IMR-90 (cell line): ENCODE measurements around the gene TXK. TPM values are rescaled to one million over a fixed set of nuclear protein-coding genes. Genes with fewer than 3 reads are reported as not detected.

ENCODE experiments used
- ATAC-seq: fragments of 200-7000 bp; cut with Tn5 transposase; 2 replicates; pipeline ENCODE4 v1.9.1; 2020; ENCODE audit warnings: low read depth, mild to moderate bottlenecking, moderate library complexity
- BruUV-seq: library from RNA; stranded (reverse); fragments of 400-500 nt; replicated peaks from 2 replicates; lab custom pipeline; 2021; lab: Mats Ljungman, UMichigan
- CTCF ChIA-PET: fragments of 300-600 bp; formaldehyde crosslinking; extraction: SDS; loops from one replicate; lab custom pipeline; 2021; ENCODE audit warnings: antibody characterized with exemption; lab: Yijun Ruan, JAX
- POLR2A ChIA-PET: fragments of 300-600 bp; sonication (Branson Sonifier 250); formaldehyde crosslinking; loops from one replicate; lab custom pipeline; 2022; ENCODE audit warnings: antibody characterized with exemption; ENCODE audit not compliant: unreplicated experiment; lab: Charles Lee
- DNase-seq: peaks from one replicate; pipeline ENCODE4 v3.0.0; 2013
- H2AFZ ChIP-seq: replicated peaks from 2 replicates; pipeline ENCODE3; 2013; ENCODE audit warnings: low read length, mild to moderate bottlenecking; ENCODE audit not compliant: poor library complexity
- H2AK5ac ChIP-seq: 2 replicates; pipeline ENCODE4 v1.6.1; 2013; ENCODE audit warnings: low read depth, low read length, inconsistent platforms
- H2AK9ac ChIP-seq: replicated peaks from 2 replicates; pipeline ENCODE3; 2013; ENCODE audit warnings: mild to moderate bottlenecking, low read depth, low read length, moderate library complexity; ENCODE audit not compliant: poor library complexity
- H2BK120ac ChIP-seq: 2 replicates; pipeline ENCODE4 v1.6.1; 2013; ENCODE audit warnings: low read depth, low read length, inconsistent platforms
- H2BK15ac ChIP-seq: 3 replicates; pipeline ENCODE4 v1.6.1; 2013; ENCODE audit warnings: low read depth, low read length, inconsistent platforms
- H2BK20ac ChIP-seq: 2 replicates; pipeline ENCODE4 v1.6.1; 2013; ENCODE audit warnings: low read depth, mild to moderate bottlenecking, inconsistent platforms, low read length, moderate library complexity
- H2BK5ac ChIP-seq: 2 replicates; pipeline ENCODE4 v1.6.1; 2013; ENCODE audit warnings: mild to moderate bottlenecking, low read depth, low read length, inconsistent platforms; ENCODE audit not compliant: poor library complexity, severe bottlenecking
- H3K14ac ChIP-seq: replicated peaks from 2 replicates; pipeline ENCODE4 v1.6.1; 2013; ENCODE audit warnings: low read depth, low read length, inconsistent platforms
- H3K18ac ChIP-seq: 2 replicates; pipeline ENCODE4 v1.6.1; 2013; ENCODE audit warnings: low read depth, low read length, control low read depth
- H3K23ac ChIP-seq: 2 replicates; pipeline ENCODE4 v1.6.1; 2013; ENCODE audit warnings: low read depth, low read length, inconsistent platforms
- H3K27ac ChIP-seq: 2 replicates; pipeline ENCODE4 v1.5.1; 2013; ENCODE audit warnings: mild to moderate bottlenecking, control low read depth, low read length; ENCODE audit not compliant: insufficient read depth
- H3K27me3 ChIP-seq: 2 replicates; pipeline ENCODE4 v1.6.1; 2013; ENCODE audit warnings: low read length; ENCODE audit not compliant: control insufficient read depth, insufficient read depth
- H3K36me3 ChIP-seq: 2 replicates; pipeline ENCODE4 v1.6.1; 2013; ENCODE audit warnings: low read length, mixed read lengths; ENCODE audit not compliant: control insufficient read depth, insufficient read depth
- H3K4ac ChIP-seq: 2 replicates; pipeline ENCODE4 v1.6.1; 2013; ENCODE audit warnings: low read depth, low read length, inconsistent platforms
- H3K4me1 ChIP-seq: 2 replicates; pipeline ENCODE4 v1.6.1; 2013; ENCODE audit warnings: low read length, mixed read lengths; ENCODE audit not compliant: control insufficient read depth, insufficient read depth
- H3K4me2 ChIP-seq: 2 replicates; pipeline ENCODE4 v1.6.1; 2013; ENCODE audit warnings: low read depth, mild to moderate bottlenecking, control low read depth, low read length, moderate library complexity
- H3K4me3 ChIP-seq: 2 replicates; pipeline ENCODE4 v1.5.1; 2013; ENCODE audit warnings: low read depth, mild to moderate bottlenecking, control low read depth, low read length, moderate library complexity; ENCODE audit not compliant: insufficient read depth
- H3K56ac ChIP-seq: 2 replicates; pipeline ENCODE4 v1.6.1; 2013; ENCODE audit warnings: low read length, inconsistent platforms; ENCODE audit not compliant: insufficient read depth; ENCODE audit errors: extremely low read depth
- H3K79me1 ChIP-seq, 2 experiments: 2 replicates each; pipeline ENCODE4 v1.6.1; 2013; ENCODE audit warnings: low read length in 2 of 2, inconsistent platforms in 1 of 2, low read depth in 1 of 2
- H3K9ac ChIP-seq: 2 replicates; pipeline ENCODE4 v1.6.1; 2013; ENCODE audit warnings: low read depth, low read length, control low read depth
- H3K9me1 ChIP-seq: 2 replicates; pipeline ENCODE4 v1.6.1; 2013; ENCODE audit warnings: low read length, inconsistent platforms; ENCODE audit not compliant: insufficient read depth
- H3K9me3 ChIP-seq: 2 replicates; pipeline ENCODE4 v1.6.1; 2013; ENCODE audit warnings: low read length; ENCODE audit not compliant: control insufficient read depth, insufficient read depth
- H4K20me1 ChIP-seq: 2 replicates; pipeline ENCODE4 v1.6.1; 2013; ENCODE audit warnings: low read length, inconsistent platforms; ENCODE audit not compliant: insufficient read depth
- H4K5ac ChIP-seq: 2 replicates; pipeline ENCODE4 v1.6.1; 2013; ENCODE audit warnings: mild to moderate bottlenecking, low read depth, low read length, control low read depth
- H4K8ac ChIP-seq, 2 experiments: 2 replicates each; pipeline ENCODE4 v1.6.1; 2013; ENCODE audit warnings: low read depth in 2 of 2, low read length in 2 of 2, control low read depth in 1 of 2, inconsistent platforms in 1 of 2
- H4K91ac ChIP-seq: 2 replicates; pipeline ENCODE4 v1.6.1; 2013; ENCODE audit warnings: low read depth, low read length, inconsistent platforms; ENCODE audit not compliant: insufficient read depth
- BHLHE40 ChIP-seq: fragments of 150-350 bp; IDR thresholded peaks from 2 replicates; pipeline ENCODE4 v1.6.1; 2016; ENCODE audit warnings: mild to moderate bottlenecking, low read depth, low read length
- CEBPB ChIP-seq: IDR thresholded peaks from 2 replicates; pipeline ENCODE4 v1.6.1; 2012; ENCODE audit warnings: low read depth, low read length, improper control_type of control experiment
- CHD1 ChIP-seq: IDR thresholded peaks from 2 replicates; pipeline ENCODE4 v1.6.1; 2012; ENCODE audit warnings: low read depth, low read length, improper control_type of control experiment
- CTCF ChIP-seq: conservative IDR thresholded peaks from 2 replicates; pipeline ENCODE4 v1.5.1; 2012; ENCODE audit warnings: mild to moderate bottlenecking, low read depth, low read length, improper control_type of control experiment
- ELK1 ChIP-seq: fragments of 150-350 bp; IDR thresholded peaks from 2 replicates; pipeline ENCODE4 v1.6.1; 2016; ENCODE audit warnings: low read depth, mild to moderate bottlenecking, low read length, moderate library complexity, borderline replicate concordance
- FOS ChIP-seq: fragments of 150-350 bp; IDR thresholded peaks from 2 replicates; pipeline ENCODE4 v1.6.1; 2016; ENCODE audit warnings: low read depth, low read length
- MAFK ChIP-seq: IDR thresholded peaks from 2 replicates; pipeline ENCODE4 v1.6.1; 2012; ENCODE audit warnings: low read depth, low read length, improper control_type of control experiment
- MAZ ChIP-seq: IDR thresholded peaks from 2 replicates; pipeline ENCODE4 v1.6.1; 2012; ENCODE audit warnings: low read depth, mild to moderate bottlenecking, low read length, improper control_type of control experiment, moderate library complexity, borderline replicate concordance
- MXI1 ChIP-seq: IDR thresholded peaks from 2 replicates; pipeline ENCODE4 v1.6.1; 2012; ENCODE audit warnings: low read depth, mild to moderate bottlenecking, low read length, moderate library complexity, borderline replicate concordance
- NFE2L2 ChIP-seq: fragments of 150-350 bp; IDR thresholded peaks from 2 replicates; pipeline ENCODE4 v1.6.1; 2016; ENCODE audit warnings: low read depth, mild to moderate bottlenecking, low read length
- POLR2A ChIP-seq: IDR thresholded peaks from 2 replicates; pipeline ENCODE4 v1.6.1; 2012; ENCODE audit warnings: mild to moderate bottlenecking, low read depth, low read length
- RAD21 ChIP-seq: IDR thresholded peaks from 2 replicates; pipeline ENCODE4 v1.6.1; 2012; ENCODE audit warnings: low read length, improper control_type of control experiment
- RCOR1 ChIP-seq: IDR thresholded peaks from 2 replicates; pipeline ENCODE4 v1.6.1; 2012; ENCODE audit warnings: mild to moderate bottlenecking, low read length, improper control_type of control experiment; ENCODE audit not compliant: insufficient replicate concordance
- RFX5 ChIP-seq: IDR thresholded peaks from 2 replicates; pipeline ENCODE4 v1.8.0; 2012; ENCODE audit warnings: low read depth, mild to moderate bottlenecking, low read length, moderate library complexity
- SMC3 ChIP-seq: fragments of 150-350 bp; IDR thresholded peaks from 2 replicates; pipeline ENCODE4 v1.6.1; 2016; ENCODE audit warnings: low read depth, mild to moderate bottlenecking, antibody characterized with exemption, low read length, moderate library complexity
- USF2 ChIP-seq: fragments of 150-350 bp; IDR thresholded peaks from 2 replicates; pipeline ENCODE4 v1.6.1; 2017; ENCODE audit warnings: mild to moderate bottlenecking, antibody characterized with exemption, low read length, low read depth
- WGBS, 2 experiments: methylation state at CpG; one replicate each; pipeline versions ENCODE4 v1.1.5 to v1.1.7; 2013; ENCODE audit warnings: missing lambda C conversion rate in 2 of 2; ENCODE audit not compliant: insufficient read length in 1 of 2; ENCODE audit errors: extremely low coverage in 2 of 2; 5-methylcytosine and 5-hydroxymethylcytosine counted together
- dilution Hi-C: fragments of 300-500 bp; cut with HindIII; formaldehyde crosslinking; loops from one replicate; pipeline ENCODE4 v1.14.3; 2018; ENCODE audit warnings: low sequenced_read_pairs; ENCODE audit not compliant: unreplicated experiment
- in situ Hi-C: fragments of 300-500 bp; cut with MboI; formaldehyde crosslinking; loops from 3 replicates; pipeline ENCODE4 v1.14.3; 2019; ENCODE audit warnings: low sequenced_read_pairs, inconsistent platforms, mixed read lengths
- intact Hi-C: fragments of 100-400 bp; cut with micrococcal nuclease; formaldehyde crosslinking; loops from 2 replicates; pipeline ENCODE4 v1.10.0; 2022
- polyA plus RNA-seq, 3 experiments: library from polyadenylated mRNA; depleted of rRNA; stranded (reverse); fragments of >200 nt; gene quantifications; 2 replicates each; pipeline ENCODE4 v1.2.3, GENCODE V29; 2012; ENCODE audit warnings: low replicate concordance in 1 of 3
- total RNA-seq: library from RNA; depleted of rRNA; stranded (reverse); fragments of >200 nt; gene quantifications from 2 replicates; pipeline ENCODE4 v1.2.3, GENCODE V29; 2012

The TXK gene
- total and polyA plus RNA-seq, 2 of the 4 experiments (the other 2 are of a cell fraction), result not detected

GRCh38 chr4:48138936-48139335 is 4.9 kb upstream of the TXK start:
- no peak overlapping the region for H3K27ac ChIP-seq
- H3K9me3 ChIP-seq, result no peaks in the 10 kb centered on the region
- no peak overlapping the region for H2BK120ac ChIP-seq
- H3K4me1 ChIP-seq, result peaks cover 1% of the 10 kb centered on the region
- H2AK9ac ChIP-seq, result no peak overlapping the region
- H3K36me3 ChIP-seq, result no peaks in the 10 kb centered on the region; the same call in 1 of the 2 replicates
- no TSS peak for BruUV-seq
- no peak overlapping the region for H3K14ac ChIP-seq
- 0 out of 2 replicates have a peak overlapping the region, but pooled peaks have one; percentile 24 for H2BK20ac ChIP-seq
- H4K91ac ChIP-seq, result no peak overlapping the region
- H2AFZ ChIP-seq, result no peak overlapping the region
- no peaks in the 10 kb centered on the region for H4K20me1 ChIP-seq
- no peak overlapping the region for H2AK5ac ChIP-seq
- no peak overlapping the region for H3K23ac ChIP-seq
- H4K5ac ChIP-seq, result no peak overlapping the region
- H3K4me3 ChIP-seq, result no peak overlapping the region
- POLR2A ChIA-PET, result no interaction called here
- H3K4me2 ChIP-seq, result no peak overlapping the region
- H3K79me1 ChIP-seq, result no peaks in the 10 kb centered on the region
- DNase-seq (no peak), ATAC-seq (no peak)
- H3K9me1 ChIP-seq, result no peaks in the 10 kb centered on the region
- H3K4ac ChIP-seq, result no peak overlapping the region
- no peak overlapping the region for H4K8ac ChIP-seq
- in situ Hi-C loops (loop anchor here (10.0 kb wide), 1 partner anchor 406 kb away; no protein-coding TSS in a partner anchor), dilution Hi-C loops (no loop called here), intact Hi-C loops (no loop called here)
- H2BK5ac ChIP-seq, result no peak overlapping the region
- no peak overlapping the region for H2BK15ac ChIP-seq
- H3K18ac ChIP-seq, result no peak overlapping the region
- H3K27me3 ChIP-seq, result no peaks in the 10 kb centered on the region
- no peak for TF ChIP-seq SMC3
- TF ChIP-seq RFX5, result no peak
- no peak for TF ChIP-seq RAD21
- no peak for TF ChIP-seq CTCF
- TF ChIP-seq MAFK, result no peak
- no peak for TF ChIP-seq USF2
- TF ChIP-seq BHLHE40, result no peak
- no peak for TF ChIP-seq CHD1
- TF ChIP-seq MAZ, result no peak
- no peak for TF ChIP-seq CEBPB
- no peak for TF ChIP-seq NFE2L2
- no peak for TF ChIP-seq POLR2A
- no peak for TF ChIP-seq MXI1
- TF ChIP-seq ELK1, result no peak
- TF ChIP-seq RCOR1, result no peak
- TF ChIP-seq FOS, result no peak
- H3K56ac ChIP-seq, result no peak overlapping the region
- CTCF ChIA-PET, result interaction anchor here (0.5 to 1.6 kb wide), 4 partner anchors 9 to 151 kb away, joined by 3 to 5 read pairs (median 4); no protein-coding TSS in a partner anchor
- no peak overlapping the region for H3K9ac ChIP-seq
- 80% methylated on average over 1 of the region's 3 CpGs; no CpG with 5 or more reads in 1 of the 2 experiments for WGBS, 2 experiments
